GM12878 (cell line): ENCODE results near the gene SHISA9. TPM values are rescaled to one million over a fixed set of nuclear protein-coding genes. Genes with fewer than 3 reads are reported as not detected.

Experiments
- ASH2L ChIP-seq: fragments of 300-600, 200-600 bp; sonication (generic); IDR thresholded peaks from 2 replicates; pipeline ENCODE4 v1.6.1; 2017; ENCODE audit warnings: low read depth, mild to moderate bottlenecking, borderline replicate concordance
- ATF2 ChIP-seq: IDR thresholded peaks from 2 replicates; pipeline ENCODE4 v1.6.1; 2012; ENCODE audit warnings: low read length, inconsistent platforms
- BCL3 ChIP-seq: IDR thresholded peaks from 2 replicates; pipeline ENCODE4 v1.6.1; 2011; ENCODE audit warnings: borderline replicate concordance, low read depth, mild to moderate bottlenecking, moderate library complexity, low read length; ENCODE audit not compliant: insufficient read depth, poor library complexity, severe bottlenecking
- BHLHE40 ChIP-seq, 2 experiments: fragments of 450-650 bp in 1 of 2; IDR thresholded peaks; 2 replicates each; pipeline ENCODE4 v1.6.1; 2011 to 2017; ENCODE audit warnings: low read depth in 2 of 2, borderline replicate concordance in 1 of 2, improper control_type of control experiment in 1 of 2, low read length in 1 of 2, mild to moderate bottlenecking in 1 of 2
- CBFB ChIP-seq: IDR thresholded peaks from 2 replicates; pipeline ENCODE4 v1.6.1; 2016; ENCODE audit warnings: antibody characterized with exemption, low read depth
- CHD1 ChIP-seq: IDR thresholded peaks from 2 replicates; pipeline ENCODE4 v1.6.1; 2012; ENCODE audit warnings: low read depth, low read length, improper control_type of control experiment
- CHD2 ChIP-seq: IDR thresholded peaks from 2 replicates; pipeline ENCODE4 v1.6.1; 2011; ENCODE audit warnings: low read depth, low read length, improper control_type of control experiment, borderline replicate concordance
- E4F1 ChIP-seq: fragments of 450-650 bp; IDR thresholded peaks from 2 replicates; pipeline ENCODE4 v1.6.1; 2018; ENCODE audit warnings: borderline replicate concordance, mild to moderate bottlenecking; ENCODE audit not compliant: partially characterized antibody
- IKZF1 ChIP-seq: fragments of 450-650 bp; conservative IDR thresholded peaks from 2 replicates; pipeline ENCODE4 v1.6.1; 2017; ENCODE audit warnings: antibody characterized with exemption, mild to moderate bottlenecking
- KAT2A ChIP-seq: conservative IDR thresholded peaks from 2 replicates; pipeline ENCODE4 v1.6.1; 2011; ENCODE audit warnings: low read depth, low read length; ENCODE audit not compliant: control insufficient read depth
- KLF5 ChIP-seq: fragments of 450-650 bp; IDR thresholded peaks from 2 replicates; pipeline ENCODE4 v1.6.1; 2014; ENCODE audit warnings: mild to moderate bottlenecking; ENCODE audit not compliant: partially characterized antibody
- NFXL1 ChIP-seq: fragments of 450-650 bp; IDR thresholded peaks from 2 replicates; pipeline ENCODE4 v1.6.1; 2017; ENCODE audit warnings: antibody characterized with exemption, mild to moderate bottlenecking, borderline replicate concordance
- POLR2A ChIP-seq: IDR thresholded peaks from 2 replicates; pipeline ENCODE4 v1.6.1; 2011; ENCODE audit warnings: low read depth, mild to moderate bottlenecking, low read length
- POLR2AphosphoS5 ChIP-seq: IDR thresholded peaks from 2 replicates; pipeline ENCODE4 v1.6.1; 2011; ENCODE audit warnings: mild to moderate bottlenecking, low read length, inconsistent platforms
- POU2F2 ChIP-seq: IDR thresholded peaks from 3 replicates; pipeline ENCODE4 v1.6.1; 2011; ENCODE audit warnings: low read depth, mild to moderate bottlenecking, low read length, borderline replicate concordance
- RAD21 ChIP-seq: IDR thresholded peaks from 2 replicates; pipeline ENCODE4 v1.6.1; 2011; ENCODE audit warnings: mild to moderate bottlenecking, low read depth, low read length, moderate library complexity; ENCODE audit not compliant: insufficient read depth
- RAD51 ChIP-seq: fragments of 450-650 bp; IDR thresholded peaks from 2 replicates; pipeline ENCODE4 v1.6.1; 2016; ENCODE audit warnings: moderate library complexity, mild to moderate bottlenecking, inconsistent platforms
- SPI1 ChIP-seq: IDR thresholded peaks from 2 replicates; pipeline ENCODE4 v1.6.1; 2011; ENCODE audit warnings: low read depth, mild to moderate bottlenecking, low read length, moderate library complexity, borderline replicate concordance; ENCODE audit not compliant: insufficient read depth
- SREBF2 ChIP-seq: IDR thresholded peaks from 2 replicates; pipeline ENCODE4 v1.6.1; 2012; ENCODE audit warnings: mild to moderate bottlenecking, low read length
- STAT1 ChIP-seq: fragments of 450-650 bp; conservative IDR thresholded peaks from 2 replicates; pipeline ENCODE4 v1.6.1; 2014; ENCODE audit warnings: antibody characterized with exemption, mild to moderate bottlenecking
- ZNF207 ChIP-seq: fragments of 450-650 bp; IDR thresholded peaks from 2 replicates; pipeline ENCODE4 v1.6.1; 2014; ENCODE audit warnings: antibody characterized with exemption, mild to moderate bottlenecking, borderline replicate concordance
- ZNF687 ChIP-seq: fragments of 450-650 bp; IDR thresholded peaks from 2 replicates; pipeline ENCODE4 v1.6.1; 2017; ENCODE audit warnings: mild to moderate bottlenecking, moderate library complexity
- polyA plus RNA-seq, 11 experiments: library from polyadenylated mRNA; depleted of rRNA in 4 of 11; unstranded in 6 of 11; stranded (reverse) in 5 of 11; fragments of >200 nt; fragmentation: Nextera tagmentation in 4 of 11; fragmentation: Illumina TruSeq in 1 of 11; extraction: Ambion mirVana in 4 of 11; extraction: Trizol in 1 of 11; gene quantifications; 1 replicate in 1 of 11; 2 replicates in 10 of 11; pipeline versions ENCODE4 v1.2.1 to v1.2.3, GENCODE V29; 2011 to 2016; ENCODE audit warnings: inconsistent platforms in 2 of 11, missing spikeins in 2 of 11, low read depth in 1 of 11
- total RNA-seq, 4 experiments: library from RNA; depleted of rRNA in 3 of 4; stranded (reverse); fragments of >200 nt in 3 of 4; fragmentation: Illumina TruSeq in 1 of 4; extraction: Trizol in 1 of 4; gene quantifications; 2 replicates each; pipeline versions ENCODE4 v1.2.1 to v1.2.3, GENCODE V29; 2013 to 2021

Gene SHISA9
- total and polyA plus RNA-seq, 10 of the 15 experiments (the other 5 are each of a cell fraction or from before 2014, with no cell fraction given) = 0.03 to 25.5 (median 0.07) TPM

GRCh38 chr16:13289515-13289914 lies 388.1 kb downstream of the SHISA9 start (continued):
- TF ChIP-seq SPI1 (no peak), CBFB (peak; percentile 35; the same call in 1 of the 2 replicates), POLR2A (no peak), ZNF687 (no peak), STAT1 (no peak), SREBF2 (no peak), BCL3 (no peak), E4F1 (no peak), KAT2A (no peak), CHD2 (no peak), ATF2 (peak; percentile 57; the same call in 1 of the 2 replicates), POLR2AphosphoS5 (no peak), ASH2L (no peak), CHD1 (no peak), RAD51 (peak; percentile 50; the same call in 1 of the 2 replicates), ZNF207 (no peak), NFXL1 (no peak), RAD21 (no peak), POU2F2 (no peak), BHLHE40 (IDR thresholded peaks at IDR 0.05; ENCODE audit: borderline replicate concordance in 1 of 2, low read depth in 2 of 2, low read length in 1 of 2) (peak; percentile 15 to 55; a peak in 1 of 4 replicates), KLF5 (no peak), IKZF1 (peak; percentile 80)
